Stimulated activated CD4-positive, alpha-beta T cell treated with anti-CD3 and anti-CD28 coated beads, Interleukin-1b, Interleukin-23, amount 100 ng/mL, for 24 hours (primary cell): ENCODE results near the gene CSAD.

Experiments
- DNase-seq, 4 experiments: peaks; one replicate each; pipeline ENCODE4 v3.0.0-alpha.2; 2020; ENCODE audit warnings: low read depth in 4 of 4, low spot score in 1 of 4

The CSAD gene

DNA sequence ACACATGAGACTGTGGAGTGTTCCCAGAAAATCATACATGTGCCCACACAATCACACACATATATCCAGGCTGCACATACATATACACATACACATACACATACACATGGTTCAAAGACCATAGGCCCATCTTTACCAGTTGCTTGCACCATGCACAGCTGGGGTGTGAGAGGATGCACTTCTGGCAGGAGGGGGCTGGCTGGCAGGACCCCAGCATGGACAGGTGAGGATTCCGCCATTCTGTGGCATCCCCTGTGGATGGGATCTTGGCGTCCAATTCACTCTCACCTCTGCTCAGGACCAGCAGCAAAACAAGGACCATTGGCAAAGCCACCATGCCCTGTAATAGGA, 19.4 kb upstream of the CSAD start:
- DNase-seq, result no peak

GRCh38 chr12:53199700-53200099, 19.0 kb upstream of the CSAD start:
- no peak for DNase-seq

DNA sequence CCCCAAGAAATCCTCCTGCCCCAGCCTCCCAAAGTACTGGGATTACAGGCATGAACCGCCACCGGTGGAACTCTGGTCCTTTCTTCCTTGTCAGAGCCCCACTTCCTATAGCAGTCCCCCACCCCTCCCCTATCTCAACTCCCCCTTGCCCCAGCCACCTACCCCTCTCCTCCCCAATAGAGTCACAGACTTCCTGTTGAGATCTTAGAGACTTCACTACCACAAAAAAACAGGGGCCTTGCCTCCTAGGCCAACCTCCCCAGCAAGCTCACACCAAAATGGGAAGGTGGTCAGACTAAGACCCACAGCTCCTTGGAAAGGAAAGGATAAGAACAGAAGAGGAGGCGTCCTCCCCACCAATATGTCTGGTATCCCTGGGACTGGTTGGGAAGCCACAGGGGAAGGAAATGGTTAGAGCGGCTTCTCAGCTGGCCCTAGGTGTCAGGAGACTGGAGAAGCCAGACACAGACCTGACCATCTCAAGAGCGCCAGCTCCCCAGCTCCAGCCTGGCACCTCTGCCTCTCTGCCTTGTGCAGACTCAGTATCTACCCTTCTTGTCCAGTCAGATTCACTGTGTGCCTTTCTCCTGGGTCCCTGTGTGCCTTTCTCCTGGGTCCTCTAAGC, 17.9 kb upstream of the CSAD start:
- DNase-seq, result no peak

GRCh38 chr12:53197011-53197640, 16.4 kb upstream of the CSAD start:
- no peak for DNase-seq

GRCh38 chr12:53196486-53196885, 15.8 kb upstream of the CSAD start:
- DNase-seq, result no peak

- no peak for DNase-seq
Measured at GRCh38 chr12:53195516-53196420, 15.0 kb upstream of the CSAD start.

GRCh38 chr12:53194973-53195372, 14.2 kb upstream of the CSAD start:
- DNase-seq, result no peak

GRCh38 chr12:53193985-53194716, 13.4 kb upstream of the CSAD start:
- no peak for DNase-seq

GRCh38 chr12:53193040-53193439, 12.3 kb upstream of the CSAD start:
- no peak for DNase-seq

DNA sequence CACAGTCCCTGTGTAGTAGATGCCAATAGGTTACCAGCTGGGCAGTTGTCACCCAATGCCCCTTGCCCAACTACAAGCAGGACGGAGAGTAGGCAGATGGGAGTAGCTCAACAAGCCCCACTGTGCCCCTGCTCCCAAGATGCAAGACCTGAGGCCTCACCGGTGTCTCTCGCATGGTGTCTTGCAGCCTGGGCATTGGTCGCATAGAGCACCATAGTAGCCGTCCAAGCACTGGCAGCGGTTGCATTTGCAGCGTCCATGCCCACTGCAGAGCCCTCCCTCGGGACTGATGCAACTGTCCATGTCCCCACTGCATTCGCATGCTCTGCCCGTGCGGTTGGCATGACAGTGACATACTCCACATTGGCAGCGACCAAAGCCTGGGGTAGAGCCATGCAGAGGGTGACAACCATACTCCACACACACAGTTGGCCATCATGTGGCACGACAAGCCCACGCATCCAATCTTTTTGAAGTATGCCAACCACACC, 11.9 kb upstream of the CSAD start:
- DNase-seq, result no peak

GRCh38 chr12:53191885-53192530, 11.3 kb upstream of the CSAD start:
- no peak for DNase-seq

- DNase-seq, result no peak
Measured at GRCh38 chr12:53191096-53191884, 10.6 kb upstream of the CSAD start.

DNA sequence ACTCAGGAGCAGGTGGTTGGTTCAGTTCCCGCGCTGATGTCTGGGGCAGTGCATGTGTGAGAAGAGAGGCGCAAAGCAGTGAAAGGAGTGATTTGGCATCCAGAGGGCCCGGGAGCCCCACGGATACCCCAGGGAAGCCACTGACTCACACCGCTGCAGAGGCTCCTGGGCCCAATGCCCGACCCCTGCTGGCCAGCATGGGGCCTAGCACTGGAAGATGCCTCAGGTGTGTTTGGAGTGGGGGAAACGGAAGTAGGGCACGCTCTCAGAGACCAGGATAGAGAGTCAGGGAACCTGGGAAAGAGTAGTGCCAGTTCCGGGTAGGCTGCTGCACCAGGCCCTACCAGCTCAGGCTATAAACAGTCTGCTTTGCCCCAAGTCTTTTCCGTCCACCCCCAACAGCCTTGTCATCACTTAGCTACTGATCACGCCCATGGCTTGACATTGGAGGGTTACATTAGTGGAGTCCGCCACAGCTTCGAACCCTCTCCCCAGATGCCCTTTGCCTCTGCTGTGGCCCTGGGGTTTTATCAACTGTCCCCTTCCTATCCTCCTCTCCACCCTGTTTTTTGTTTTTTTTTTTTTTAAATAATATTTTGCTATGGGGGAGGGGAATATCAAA, 9.5 kb upstream of the CSAD start:
- DNase-seq, result peak in 1 of 4 experiments; percentile 38

- DNase-seq, result no peak
Measured at GRCh38 chr12:53187145-53187899, 6.6 kb upstream of the CSAD start.

DNA sequence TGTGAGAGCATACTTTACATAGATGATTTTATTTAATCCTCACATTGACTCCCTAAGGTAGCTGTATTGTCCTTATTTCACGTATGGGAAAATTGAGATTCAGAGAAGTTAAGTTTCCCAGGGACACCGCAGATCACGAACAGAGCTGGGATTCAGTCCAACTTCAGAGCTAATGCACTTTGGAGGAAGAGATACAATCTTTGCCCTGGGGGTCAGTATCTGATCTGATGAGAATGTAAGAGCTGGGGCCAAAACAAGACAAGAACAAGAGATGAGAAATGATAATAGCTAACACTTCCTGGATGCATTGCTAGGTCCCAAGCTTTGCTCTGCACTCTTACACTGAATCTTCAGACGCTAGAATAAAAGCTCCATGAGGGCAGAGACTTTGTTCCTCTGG, 6.0 kb upstream of the CSAD start:
- no peak for DNase-seq

DNA sequence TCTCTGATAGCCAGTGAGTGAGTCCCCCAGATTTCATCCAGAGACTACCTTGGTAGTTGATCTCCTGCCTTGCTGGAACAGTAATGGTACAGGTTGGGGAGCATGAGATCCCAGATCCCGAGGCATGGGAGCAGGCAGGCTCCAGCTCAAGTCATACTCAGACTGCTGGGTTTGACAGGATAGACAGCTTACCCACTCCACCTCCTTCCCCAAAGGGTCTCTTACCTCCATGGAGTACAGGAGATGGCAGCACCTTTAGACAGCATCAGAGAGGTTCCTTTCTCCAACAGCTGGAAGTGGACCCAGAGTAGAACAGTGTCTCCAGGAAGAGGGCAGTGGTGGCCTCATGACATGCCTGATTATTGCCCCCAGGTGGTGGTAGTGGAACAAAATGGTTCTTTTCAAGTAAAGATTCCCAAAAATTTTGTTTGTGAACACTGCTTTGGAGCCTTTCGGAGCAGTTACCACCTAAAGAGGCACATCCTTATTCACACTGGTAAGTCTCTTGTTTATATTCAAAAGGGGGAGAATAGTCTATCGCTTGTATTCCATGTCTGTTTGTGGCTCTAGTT, 4.9 kb upstream of the CSAD start:
- no peak for DNase-seq

- DNase-seq, result no peak
Measured at GRCh38 chr12:53184828-53185227, 4.1 kb upstream of the CSAD start.

- DNase-seq, result no peak
Measured at GRCh38 chr12:53182903-53183302, 2.2 kb upstream of the CSAD start.

- no peak for DNase-seq
Measured at GRCh38 chr12:53181935-53182334, 1.2 kb upstream of the CSAD start.
